GM18508 (cell line): ENCODE data around the gene ACADS.
"Not testable (repeated sequence)": the region's sequence is repeated elsewhere in the genome, so short reads cannot be mapped to it uniquely, and the experiment has no call there.

ENCODE experiments used
- ATAC-seq: cut with Tn5 transposase; IDR thresholded peaks from one replicate; pipeline ENCODE4 v1.9.1; 2021; ENCODE audit warnings: moderate number of reproducible peaks; ENCODE audit not compliant: insufficient read depth, unreplicated experiment

ACADS gene

DNA sequence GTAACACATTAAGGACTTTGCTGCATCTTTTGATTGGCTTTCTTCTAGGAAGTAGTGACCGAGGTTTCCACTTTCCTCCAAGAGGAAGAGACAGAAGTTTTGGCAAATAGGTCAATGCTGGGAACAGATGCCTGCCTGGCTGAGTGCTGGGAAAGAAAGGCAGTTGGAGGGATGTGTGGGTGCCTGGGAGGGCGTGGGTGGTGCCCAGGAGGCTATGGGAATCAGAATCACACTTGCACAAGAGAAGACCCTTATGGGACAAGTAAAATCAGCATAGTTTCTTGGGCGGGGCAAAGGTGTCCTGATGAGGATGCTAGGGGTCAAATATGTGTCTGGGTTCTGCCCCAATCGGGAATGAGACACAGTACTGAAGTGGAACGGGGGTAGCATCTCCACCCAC lies 906 bp upstream of the ACADS start:
- no peak for ATAC-seq

DNA sequence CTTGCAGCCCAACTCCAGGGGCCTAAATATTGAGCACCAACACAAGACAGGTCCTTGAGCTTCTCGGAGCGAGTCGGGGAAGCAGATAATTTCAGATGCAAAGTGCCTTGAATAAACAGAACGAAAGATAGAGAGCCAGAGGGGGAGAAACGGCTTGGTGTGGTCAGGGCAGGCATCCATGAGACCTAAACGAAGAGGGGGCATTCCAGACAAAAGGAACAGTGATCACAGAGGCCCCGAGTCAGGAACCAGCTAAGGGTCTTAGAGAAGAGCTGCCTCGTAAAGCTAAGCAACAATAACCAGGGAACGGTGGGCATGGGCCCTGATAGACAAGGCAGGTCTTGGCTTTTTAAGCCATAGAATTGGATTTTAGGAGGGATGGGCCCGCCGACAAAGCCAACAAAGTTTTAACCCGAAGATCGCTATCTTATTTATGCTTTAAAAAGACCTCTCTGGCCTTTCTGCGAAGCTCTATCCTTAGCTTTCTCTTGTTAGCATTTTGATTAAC lies 421 bp upstream of the ACADS start:
- ATAC-seq: no peak

DNA sequence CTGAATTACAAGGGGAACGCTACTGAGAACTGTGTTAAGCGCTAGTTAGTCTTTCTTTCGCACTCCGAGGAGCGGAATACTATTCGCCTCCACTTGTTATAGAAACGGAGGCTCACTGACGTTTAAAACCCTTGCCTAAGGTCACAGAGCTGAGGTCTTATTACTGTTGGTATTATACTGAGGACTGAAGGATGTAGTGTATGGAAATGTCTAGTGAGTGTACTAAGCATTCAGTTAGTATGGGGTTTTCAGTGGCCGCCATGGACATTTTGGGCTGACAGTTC lies 826 bp downstream of the ACADS start:
- ATAC-seq: no peak

DNA sequence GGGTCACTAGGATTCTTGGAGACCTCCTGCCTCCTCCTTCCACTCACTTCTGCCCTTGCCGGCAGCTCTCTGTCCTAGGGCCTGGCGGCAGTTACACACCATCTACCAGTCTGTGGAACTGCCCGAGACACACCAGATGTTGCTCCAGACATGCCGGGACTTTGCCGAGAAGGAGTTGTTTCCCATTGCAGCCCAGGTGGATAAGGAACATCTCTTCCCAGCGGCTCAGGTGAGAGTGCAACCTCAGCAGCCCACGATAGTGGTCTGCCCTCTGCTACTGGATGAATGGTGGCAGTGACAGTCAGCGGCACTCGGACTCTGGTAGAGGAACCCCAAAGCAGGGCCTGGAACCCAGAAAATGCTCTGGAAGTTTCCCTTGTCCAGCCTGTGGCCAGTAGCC lies 1.3 kb downstream of the ACADS start:
- ATAC-seq: no peak

DNA sequence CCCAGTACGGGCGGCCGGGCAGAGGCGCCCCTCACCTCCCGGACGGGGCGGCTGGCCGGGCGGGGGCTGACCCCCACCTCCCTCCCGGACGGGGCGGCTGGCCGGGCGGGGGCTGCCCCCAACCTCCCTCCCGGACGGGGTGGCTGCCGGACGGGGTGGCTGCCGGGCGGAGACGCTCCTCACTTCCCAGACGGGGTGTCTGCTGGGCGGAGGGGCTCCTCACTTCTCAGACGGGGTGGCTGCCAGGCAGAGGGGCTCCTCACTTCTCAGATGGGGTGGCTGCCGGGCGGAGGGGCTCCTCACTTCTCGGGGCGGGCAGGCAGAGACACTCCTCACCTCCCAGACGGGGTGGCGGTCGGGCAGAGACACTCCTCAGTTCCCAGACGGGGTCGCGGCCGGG lies 6.6 kb downstream of the ACADS start:
- not testable (repeated sequence) for ATAC-seq

DNA sequence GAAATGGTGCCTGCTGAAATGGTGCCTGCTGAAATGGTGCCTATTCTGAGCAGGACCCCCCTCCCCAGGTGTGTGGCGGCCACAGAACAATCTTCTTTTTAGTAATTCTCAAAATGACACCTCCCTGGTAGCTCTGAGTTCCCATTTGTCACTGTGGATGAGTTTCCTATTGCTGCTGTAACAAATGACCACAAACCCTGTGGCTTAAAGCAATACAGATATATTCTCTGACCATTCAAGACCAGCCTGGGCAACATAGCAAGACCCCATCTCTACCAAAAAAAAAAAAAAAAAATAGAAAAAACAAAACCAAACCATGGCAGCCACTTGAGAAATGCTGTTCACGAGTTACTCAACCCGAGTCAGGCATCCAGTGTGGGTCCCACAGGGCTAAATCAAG lies 7.9 kb downstream of the ACADS start:
- ATAC-seq: no peak

DNA sequence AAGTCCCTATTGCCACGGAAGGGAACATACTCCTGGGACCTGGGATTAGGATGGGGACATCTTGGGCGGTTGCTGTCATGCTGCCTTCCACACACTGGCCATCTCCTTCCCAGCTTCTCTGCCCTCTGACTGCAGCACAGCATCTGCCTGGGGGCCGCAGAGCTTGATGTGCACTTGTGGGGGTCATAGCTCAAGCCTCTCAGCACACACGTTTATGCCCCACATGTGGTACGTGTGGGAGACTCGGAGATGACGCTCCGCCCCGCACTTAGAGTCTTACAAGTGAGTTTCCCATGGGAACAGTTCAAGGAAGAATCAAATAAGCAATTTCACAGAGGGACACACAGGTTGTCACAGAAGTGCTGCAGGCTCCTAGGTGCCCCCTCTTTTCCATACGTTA lies 8.6 kb downstream of the ACADS start:
- no peak for ATAC-seq

DNA sequence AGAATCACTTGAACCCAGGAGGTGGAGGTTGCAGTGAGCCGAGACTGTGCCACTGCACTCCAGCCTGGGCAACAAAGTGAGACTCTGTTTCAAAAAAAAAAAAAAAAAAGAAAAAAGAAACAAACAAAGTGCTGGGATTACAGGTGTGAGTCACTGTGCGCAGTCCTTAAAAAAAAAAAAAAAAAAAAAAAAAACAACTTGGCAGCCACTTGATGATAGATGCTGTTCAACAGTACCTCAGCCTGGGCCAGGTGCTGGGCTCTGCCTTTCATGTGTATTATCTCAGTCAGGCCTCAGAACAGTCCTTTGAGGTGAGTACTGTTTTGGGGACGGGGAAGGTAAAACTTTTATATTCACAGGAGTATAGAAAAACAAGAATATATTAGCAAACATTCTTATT lies 9.6 kb downstream of the ACADS start:
- no peak for ATAC-seq

DNA sequence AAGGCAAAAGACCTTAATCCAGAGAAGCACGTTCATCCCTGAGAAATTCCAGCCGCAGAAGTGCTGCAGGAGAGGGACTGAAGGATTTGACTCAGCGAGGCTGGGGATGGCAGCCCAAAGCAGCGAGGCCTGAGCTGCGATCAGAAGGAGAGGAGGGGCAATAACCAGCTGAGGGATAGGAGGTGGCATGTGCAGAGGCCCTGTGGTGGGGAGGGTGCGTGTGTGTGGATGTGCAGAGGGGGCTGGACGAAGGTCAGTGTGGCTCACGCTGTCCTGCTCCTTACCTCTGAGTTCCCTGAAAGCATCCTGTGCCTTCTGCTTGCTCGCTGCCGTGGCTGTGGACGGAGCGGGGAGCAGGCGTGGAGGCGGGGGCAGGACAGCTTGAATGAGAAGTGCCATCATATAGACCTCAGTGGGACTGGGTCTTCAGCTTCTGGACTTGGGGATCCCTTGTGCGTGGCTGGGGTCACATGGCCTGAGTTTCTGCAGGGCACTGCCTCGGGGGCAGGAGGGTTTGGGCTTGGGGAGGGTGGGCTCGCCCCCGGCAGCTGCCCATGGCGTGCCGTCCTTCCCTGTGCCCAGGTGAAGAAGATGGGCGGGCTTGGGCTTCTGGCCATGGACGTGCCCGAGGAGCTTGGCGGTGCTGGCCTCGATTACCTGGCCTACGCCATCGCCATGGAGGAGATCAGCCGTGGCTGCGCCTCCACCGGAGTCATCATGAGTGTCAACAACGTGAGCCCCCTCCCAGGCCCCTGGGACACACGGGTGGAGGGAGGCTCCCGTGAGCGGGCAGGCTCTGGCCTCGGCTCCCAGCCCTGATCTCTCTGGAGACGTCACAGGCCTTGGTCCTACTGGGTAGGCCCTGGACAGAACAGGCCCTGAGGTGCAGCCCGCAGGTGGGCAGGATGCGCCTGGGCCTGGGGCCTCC lies 11.0 kb downstream of the ACADS start:
- ATAC-seq: no peak

DNA sequence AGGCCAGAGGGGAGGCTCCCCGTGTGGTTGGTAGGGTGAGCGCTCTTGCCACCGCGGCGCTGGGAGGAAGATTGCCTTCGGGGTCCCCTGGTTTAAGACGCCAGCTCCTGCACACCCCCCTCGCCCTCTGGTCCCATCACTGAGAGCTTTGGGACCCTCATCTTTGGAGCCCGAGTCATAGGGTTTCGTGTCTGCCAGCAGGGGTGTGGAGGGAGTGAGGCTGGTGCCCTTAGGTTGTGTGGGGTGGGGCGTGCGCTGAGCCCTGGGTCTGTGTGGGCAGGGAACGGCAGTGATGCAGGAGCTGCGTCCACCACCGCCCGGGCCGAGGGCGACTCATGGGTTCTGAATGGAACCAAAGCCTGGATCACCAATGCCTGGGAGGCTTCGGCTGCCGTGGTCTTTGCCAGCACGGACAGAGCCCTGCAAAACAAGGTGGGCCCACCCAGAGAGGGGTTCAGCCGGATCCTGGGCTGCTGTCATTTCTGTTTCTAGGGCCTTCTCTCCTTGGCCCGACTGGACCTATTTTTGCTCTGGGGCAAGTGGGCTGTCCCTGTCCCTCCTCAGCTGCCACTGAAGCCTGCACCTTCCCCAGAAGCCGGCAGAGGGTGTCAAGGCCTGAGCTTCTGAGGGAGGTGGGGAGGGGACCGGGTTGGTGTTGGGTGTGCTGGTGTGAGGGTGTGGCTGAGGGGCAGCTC lies 12.1 kb downstream of the ACADS start:
- ATAC-seq: no peak

DNA sequence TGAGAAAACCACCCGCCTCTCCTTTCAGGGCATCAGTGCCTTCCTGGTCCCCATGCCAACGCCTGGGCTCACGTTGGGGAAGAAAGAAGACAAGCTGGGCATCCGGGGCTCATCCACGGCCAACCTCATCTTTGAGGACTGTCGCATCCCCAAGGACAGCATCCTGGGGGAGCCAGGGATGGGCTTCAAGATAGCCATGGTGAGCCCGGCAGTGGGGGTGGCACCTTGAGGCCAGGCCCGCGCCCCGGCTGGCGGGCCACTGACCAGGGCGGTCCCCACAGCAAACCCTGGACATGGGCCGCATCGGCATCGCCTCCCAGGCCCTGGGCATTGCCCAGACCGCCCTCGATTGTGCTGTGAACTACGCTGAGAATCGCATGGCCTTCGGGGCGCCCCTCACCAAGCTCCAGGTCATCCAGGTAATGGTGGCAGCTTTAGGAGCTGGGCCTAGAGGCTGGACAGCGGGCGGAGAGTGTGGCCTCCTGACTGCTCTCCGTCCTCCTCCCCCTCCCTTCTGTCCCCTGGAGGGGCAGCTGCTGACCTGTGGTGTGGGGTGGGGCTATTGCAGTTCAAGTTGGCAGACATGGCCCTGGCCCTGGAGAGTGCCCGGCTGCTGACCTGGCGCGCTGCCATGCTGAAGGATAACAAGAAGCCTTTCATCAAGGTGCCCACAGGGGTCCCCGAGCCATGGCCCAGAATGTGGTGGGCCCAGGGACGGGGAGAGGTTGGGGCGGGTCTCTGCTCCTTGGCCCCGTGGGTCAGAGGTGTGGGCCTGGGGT lies 12.8 kb downstream of the ACADS start:
- ATAC-seq: no peak

DNA sequence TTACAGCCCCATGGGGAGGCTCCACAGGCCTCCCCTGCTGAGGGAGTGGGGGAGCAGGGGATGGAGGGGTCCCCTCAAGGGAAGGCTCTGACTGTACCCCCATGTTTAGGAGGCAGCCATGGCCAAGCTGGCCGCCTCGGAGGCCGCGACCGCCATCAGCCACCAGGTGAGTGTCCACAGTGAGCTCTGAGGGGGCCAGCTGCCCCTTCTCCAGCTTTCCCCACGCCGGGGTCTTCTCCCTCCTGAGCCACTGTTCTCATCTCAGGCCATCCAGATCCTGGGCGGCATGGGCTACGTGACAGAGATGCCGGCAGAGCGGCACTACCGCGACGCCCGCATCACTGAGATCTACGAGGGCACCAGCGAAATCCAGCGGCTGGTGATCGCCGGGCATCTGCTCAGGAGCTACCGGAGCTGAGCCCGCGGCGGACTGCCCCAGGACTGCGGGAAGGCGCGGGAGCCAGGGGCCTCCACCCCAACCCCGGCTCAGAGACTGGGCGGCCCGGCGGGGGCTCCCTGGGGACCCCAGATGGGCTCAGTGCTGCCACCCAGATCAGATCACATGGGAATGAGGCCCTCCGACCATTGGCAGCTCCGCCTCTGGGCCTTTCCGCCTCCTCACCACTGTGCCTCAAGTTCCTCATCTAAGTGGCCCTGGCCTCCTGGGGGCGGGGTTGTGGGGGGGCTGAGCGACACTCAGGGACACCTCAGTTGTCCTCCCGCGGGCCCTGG lies 13.6 kb downstream of the ACADS start:
- no peak for ATAC-seq

DNA sequence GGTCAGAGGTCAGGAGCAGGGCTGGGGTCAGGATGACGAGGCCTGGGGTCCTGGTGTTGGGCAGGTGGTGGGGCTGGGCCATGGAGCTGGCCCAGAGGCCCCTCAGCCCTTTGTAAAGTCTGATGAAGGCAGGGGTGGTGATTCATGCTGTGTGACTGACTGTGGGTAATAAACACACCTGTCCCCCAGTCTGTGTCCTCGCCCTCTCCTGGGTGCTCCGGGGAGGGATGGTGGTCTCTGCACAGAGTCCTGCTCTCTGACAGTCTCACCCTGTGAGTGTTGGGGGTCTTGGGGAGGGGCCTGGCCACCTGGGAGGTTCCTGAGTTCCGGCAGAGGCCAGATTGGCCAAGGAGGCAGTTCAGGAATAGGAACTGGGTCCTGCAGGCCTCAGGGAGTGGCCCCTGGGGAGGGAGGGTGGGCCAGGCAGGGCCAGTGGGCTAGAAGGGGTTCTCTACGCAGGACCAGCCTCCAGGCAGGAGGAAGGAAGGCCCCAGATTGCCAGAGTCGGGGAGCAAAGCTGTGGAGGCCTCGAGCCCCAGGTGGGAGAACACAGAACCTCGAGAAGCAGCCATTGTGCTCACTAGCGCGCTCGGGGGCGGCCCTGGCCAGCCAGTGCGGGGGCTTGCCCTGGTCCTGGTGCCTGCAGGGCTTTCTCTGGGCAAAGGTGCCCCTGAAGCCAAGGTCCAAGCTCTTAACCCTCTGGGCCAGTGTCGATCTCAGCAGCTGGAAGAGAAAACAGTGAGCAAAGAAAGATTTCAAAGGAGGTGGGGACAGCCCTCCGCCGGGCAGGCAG lies 14.4 kb downstream of the ACADS start:
- ATAC-seq: no peak

DNA sequence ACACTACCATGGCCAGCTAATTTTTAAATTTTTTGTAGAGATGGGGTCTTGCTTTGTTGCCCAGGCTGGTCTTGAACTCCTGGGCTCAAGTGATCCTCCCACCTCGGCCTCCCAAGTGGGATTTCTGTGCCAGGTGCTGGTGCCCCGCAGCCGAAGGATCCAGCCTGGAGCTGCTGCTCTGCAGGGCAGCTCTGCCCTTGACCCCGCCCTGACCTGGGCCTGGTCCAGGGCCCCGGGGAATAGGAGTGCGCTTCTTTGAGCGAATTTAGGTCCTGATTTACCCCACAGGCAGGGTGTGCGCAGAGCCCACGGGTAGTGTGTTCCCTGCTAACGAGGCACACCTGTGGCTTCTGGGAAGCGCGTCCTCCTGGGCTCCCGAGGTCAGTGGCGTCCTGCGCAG lies 15.2 kb downstream of the ACADS start:
- ATAC-seq: no peak

DNA sequence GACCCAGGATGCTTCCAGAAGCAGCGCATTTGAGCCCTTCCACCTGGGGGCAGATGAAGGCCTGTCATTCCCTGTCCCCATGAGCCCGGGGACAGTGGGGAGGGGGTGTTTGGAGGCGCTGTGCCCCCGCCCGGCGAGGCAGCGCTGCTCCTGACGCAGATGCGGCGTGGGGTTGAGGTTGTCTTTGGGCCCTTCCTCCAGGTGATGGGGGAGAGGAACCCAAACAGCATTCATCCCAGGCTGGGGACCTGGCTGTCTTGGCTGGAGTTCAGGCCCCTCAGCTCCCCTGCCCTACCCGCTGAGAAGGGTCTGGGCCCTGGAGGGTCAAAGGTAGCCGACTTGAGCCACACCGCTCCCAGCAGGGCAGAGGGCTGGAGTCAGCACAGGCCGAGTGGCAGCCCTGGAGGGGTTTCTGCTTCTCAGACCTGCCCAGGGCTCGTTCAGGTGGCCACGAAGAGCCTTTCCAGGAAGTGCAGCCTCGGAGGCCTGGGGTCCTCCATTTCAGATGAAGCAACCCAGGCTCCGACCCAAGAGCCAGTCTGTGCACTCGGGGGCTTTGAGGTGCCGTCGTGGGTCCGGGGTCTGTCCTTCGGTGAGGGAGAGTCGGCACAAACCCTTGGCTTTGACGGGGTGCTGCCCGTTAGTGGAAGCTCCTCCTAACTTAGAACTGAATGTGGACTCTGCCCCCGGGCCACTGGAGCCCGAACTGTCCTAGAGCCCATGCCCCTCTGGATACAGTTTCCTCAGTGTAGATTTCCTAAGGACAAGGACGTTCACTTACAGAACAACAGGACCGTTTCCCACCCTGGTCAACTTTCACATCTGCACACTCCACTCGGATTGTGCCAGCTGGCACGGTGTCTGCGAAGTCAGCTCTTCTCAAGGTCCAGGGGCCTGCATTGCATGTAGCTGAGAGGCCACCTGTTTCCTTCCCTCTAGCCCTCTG lies 16.1 kb downstream of the ACADS start:
- no peak for ATAC-seq

DNA sequence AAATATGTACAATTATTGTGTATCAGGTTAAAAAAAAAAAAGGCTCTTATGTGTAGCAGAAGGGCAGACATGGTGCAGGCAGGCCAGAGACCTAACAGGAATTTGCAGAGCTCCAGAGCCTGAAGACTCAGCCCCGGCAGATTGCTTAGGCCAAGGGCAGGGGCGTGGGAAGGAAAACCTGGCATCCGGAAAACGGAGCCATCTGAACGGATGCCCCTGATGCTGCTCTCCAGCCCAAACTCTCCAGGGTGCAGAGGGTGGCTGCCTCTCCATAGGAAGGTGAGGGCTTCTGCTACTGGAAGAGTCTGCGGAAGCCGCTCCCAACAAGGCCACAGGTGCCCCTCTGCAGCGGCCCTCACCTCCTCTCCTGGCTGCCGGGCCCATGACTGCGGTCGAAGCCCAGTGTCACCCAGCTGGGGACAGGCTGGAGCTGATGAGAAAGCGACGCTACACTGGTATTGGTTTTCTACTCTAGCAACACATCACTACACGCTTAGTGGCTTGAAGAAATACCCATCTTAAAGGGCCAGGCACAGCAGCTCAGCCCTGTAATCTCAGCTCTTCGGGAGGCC lies 19.4 kb downstream of the ACADS start:
- ATAC-seq: no peak

DNA sequence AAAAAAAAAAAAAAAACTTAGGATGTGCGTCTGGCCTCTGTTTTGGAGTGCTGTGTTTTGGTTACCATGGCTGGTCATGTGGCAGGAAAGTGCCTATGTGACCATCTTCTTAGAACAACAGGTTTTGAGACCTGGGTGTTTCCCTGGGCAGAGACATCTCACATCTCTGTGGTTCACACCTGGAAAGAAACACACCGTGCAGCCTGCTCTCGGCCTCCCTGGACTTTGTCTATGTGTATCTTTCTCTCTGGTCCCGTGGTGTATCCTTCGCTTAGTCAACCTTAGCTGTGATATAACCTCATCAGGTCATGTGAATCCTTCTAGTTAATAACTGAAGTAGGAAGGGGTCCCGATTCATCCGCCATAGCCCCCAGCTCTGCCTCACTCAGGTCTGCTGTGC lies 22.6 kb downstream of the ACADS start:
- no peak for ATAC-seq

DNA sequence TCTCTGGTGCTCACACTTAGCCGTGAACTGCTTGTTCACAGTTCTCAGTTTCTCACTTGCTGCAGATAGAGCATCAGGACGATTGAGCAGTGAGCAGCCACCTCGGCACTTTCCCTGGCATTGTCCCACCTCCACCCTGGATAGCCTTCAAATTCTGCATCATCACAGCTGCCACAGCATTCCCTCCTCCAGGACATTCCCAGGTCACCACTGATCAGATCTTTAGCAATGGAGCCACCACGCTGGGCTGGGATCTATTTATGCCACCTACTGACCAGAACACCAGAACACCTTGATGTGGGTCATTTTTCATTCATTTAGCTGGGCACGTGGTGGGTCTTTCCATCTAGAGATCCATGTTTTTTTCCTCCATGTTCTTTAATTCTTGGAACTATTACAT lies 23.6 kb downstream of the ACADS start:
- ATAC-seq: no peak
